PC-9 (cell line): ENCODE data around the gene SERPINF2. TPM values are rescaled to one million over a fixed set of nuclear protein-coding genes. Genes with fewer than 3 reads are reported as not detected.

ENCODE experiments used
- BruUV-seq: library from RNA; stranded (reverse); fragments of 400-500 nt; replicated peaks from 2 replicates; lab custom pipeline; 2021; lab: Mats Ljungman, UMichigan
- CTCF ChIA-PET: fragments of 300-600 bp; sonication (Branson Sonifier 250); formaldehyde crosslinking; loops from one replicate; lab custom pipeline; 2022; ENCODE audit warnings: antibody characterized with exemption; lab: Charles Lee
- POLR2A ChIA-PET: fragments of 300-600 bp; sonication (Branson Sonifier 250); formaldehyde crosslinking; loops from one replicate; lab custom pipeline; 2022; ENCODE audit warnings: antibody characterized with exemption; ENCODE audit not compliant: unreplicated experiment; lab: Charles Lee
- DNase-seq, 2 experiments: peaks; one replicate each; pipeline versions ENCODE4 v3.0.0 to v3.0.0-alpha.2; 2015 to 2022; ENCODE audit warnings: mixed read lengths in 1 of 2
- H2AFZ ChIP-seq: fragments of 200-600 bp; sonication (generic); 2 replicates; pipeline ENCODE4 v1.8.1; 2017; ENCODE audit warnings: antibody characterized with exemption
- H3F3A ChIP-seq: fragments of 200-600 bp; sonication (generic); 2 replicates; pipeline ENCODE4 v1.8.1; 2017; ENCODE audit warnings: antibody characterized with exemption, mild to moderate bottlenecking, low read depth; ENCODE audit not compliant: insufficient read depth
- H3K27ac ChIP-seq: fragments of 200-600 bp; sonication (generic); 2 replicates; pipeline ENCODE4 v1.6.1; 2016; ENCODE audit warnings: mixed run types
- H3K27me3 ChIP-seq: fragments of 200-600 bp; sonication (generic); 2 replicates; pipeline ENCODE4 v1.6.1; 2016; ENCODE audit warnings: low read depth, mixed run types; ENCODE audit not compliant: insufficient read depth
- H3K36me3 ChIP-seq: fragments of 200-600 bp; sonication (generic); 2 replicates; pipeline ENCODE4 v1.6.1; 2016; ENCODE audit warnings: low read depth, mixed run types
- H3K4me1 ChIP-seq: fragments of 200-600 bp; sonication (generic); replicated peaks from 2 replicates; pipeline ENCODE4 v1.6.1; 2016; ENCODE audit warnings: mixed run types; ENCODE audit not compliant: insufficient read depth
- H3K4me2 ChIP-seq: fragments of 200-600 bp; sonication (generic); 2 replicates; pipeline ENCODE4 v1.6.1; 2017; ENCODE audit warnings: mixed run types
- H3K4me3 ChIP-seq: fragments of 200-600 bp; sonication (generic); 2 replicates; pipeline ENCODE4 v1.6.1; 2016; ENCODE audit warnings: mixed run types
- H3K79me2 ChIP-seq: fragments of 200-600 bp; sonication (generic); 2 replicates; pipeline ENCODE4 v1.6.1; 2017; ENCODE audit warnings: low read depth, mixed run types
- H3K9me2 ChIP-seq: fragments of 200-600 bp; sonication (generic); 2 replicates; pipeline ENCODE4 v1.8.1; 2017; ENCODE audit warnings: mild to moderate bottlenecking; ENCODE audit not compliant: insufficient read depth
- H3K9me3 ChIP-seq: fragments of 200-600 bp; sonication (generic); 2 replicates; pipeline ENCODE4 v1.8.1; 2016; ENCODE audit warnings: low read depth; ENCODE audit not compliant: insufficient read depth
- H4K20me1 ChIP-seq: fragments of 200-600 bp; sonication (generic); 2 replicates; pipeline ENCODE4 v1.8.1; 2017; ENCODE audit not compliant: insufficient read depth
- EZH2 ChIP-seq: fragments of 200-600 bp; sonication (generic); IDR thresholded peaks from 2 replicates; pipeline ENCODE4 v1.8.0; 2017; ENCODE audit warnings: antibody characterized with exemption, low read depth
- intact Hi-C: fragments of 100-400 bp; cut with micrococcal nuclease; formaldehyde crosslinking; loops from one replicate; pipeline ENCODE4 v1.10.0; 2022; ENCODE audit not compliant: unreplicated experiment
- total RNA-seq: library from RNA; stranded (reverse); gene quantifications from 2 replicates; pipeline ENCODE4 v1.2.3, GENCODE V29; 2021
- TF ChIP-seq, protein P1 (sequence below): fragments of 200-600 bp; sonication (generic); conservative IDR thresholded peaks from 2 replicates; pipeline ENCODE4 v1.6.1; 2017; ENCODE audit warnings: mixed run types, antibody characterized with exemption, mild to moderate bottlenecking, moderate library complexity

The SERPINF2 gene
- total RNA-seq, 1 experiment from 2014 or later = 9.5 TPM

DNA sequence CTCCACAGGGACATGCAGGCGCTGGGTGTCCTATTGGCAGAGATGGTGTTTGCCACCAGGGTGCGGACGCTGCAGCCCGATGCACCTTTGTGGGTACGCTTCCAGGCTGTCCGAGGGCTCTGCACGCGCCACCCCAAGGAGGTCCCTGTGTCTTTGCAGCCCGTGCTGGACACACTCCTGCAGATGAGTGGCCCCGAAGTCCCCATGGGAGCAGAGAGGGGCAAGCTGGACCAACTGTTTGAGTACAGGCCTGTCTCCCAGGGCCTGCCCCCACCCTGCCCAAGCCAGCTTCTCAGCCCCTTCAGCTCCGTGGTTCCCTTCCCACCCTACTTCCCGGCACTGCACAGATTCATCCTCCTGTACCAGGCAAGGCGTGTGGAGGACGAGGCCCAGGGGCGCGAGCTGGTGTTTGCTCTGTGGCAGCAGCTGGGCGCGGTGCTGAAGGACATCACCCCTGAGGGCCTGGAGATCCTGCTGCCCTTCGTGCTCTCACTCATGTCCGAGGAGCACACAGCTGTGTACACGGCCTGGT is 15.3 kb upstream of the SERPINF2 start:
- TF ChIP-seq EZH2 = no peak
- TF ChIP-seq, protein P1, sequence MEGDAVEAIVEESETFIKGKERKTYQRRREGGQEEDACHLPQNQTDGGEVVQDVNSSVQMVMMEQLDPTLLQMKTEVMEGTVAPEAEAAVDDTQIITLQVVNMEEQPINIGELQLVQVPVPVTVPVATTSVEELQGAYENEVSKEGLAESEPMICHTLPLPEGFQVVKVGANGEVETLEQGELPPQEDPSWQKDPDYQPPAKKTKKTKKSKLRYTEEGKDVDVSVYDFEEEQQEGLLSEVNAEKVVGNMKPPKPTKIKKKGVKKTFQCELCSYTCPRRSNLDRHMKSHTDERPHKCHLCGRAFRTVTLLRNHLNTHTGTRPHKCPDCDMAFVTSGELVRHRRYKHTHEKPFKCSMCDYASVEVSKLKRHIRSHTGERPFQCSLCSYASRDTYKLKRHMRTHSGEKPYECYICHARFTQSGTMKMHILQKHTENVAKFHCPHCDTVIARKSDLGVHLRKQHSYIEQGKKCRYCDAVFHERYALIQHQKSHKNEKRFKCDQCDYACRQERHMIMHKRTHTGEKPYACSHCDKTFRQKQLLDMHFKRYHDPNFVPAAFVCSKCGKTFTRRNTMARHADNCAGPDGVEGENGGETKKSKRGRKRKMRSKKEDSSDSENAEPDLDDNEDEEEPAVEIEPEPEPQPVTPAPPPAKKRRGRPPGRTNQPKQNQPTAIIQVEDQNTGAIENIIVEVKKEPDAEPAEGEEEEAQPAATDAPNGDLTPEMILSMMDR = no peak
- intact Hi-C loops = no loop called here
- H3K9me2 ChIP-seq = no peaks in the 10 kb centered on the region
- CTCF ChIA-PET = no interaction called here
- H3K4me3 ChIP-seq = no peak overlapping the region
- POLR2A ChIA-PET = no interaction called here
- no peaks in the 10 kb centered on the region for H3K27me3 ChIP-seq
- H3K36me3 ChIP-seq = no peaks in the 10 kb centered on the region
- H3K27ac ChIP-seq = no peak overlapping the region
- no peaks in the 10 kb centered on the region; the same call in none of the 2 replicates for H4K20me1 ChIP-seq
- H3K9me3 ChIP-seq = no peaks in the 10 kb centered on the region
- H3K4me2 ChIP-seq = no peak overlapping the region
- peaks cover 5% of the 10 kb centered on the region; the same call in 1 of the 2 replicates for H3F3A ChIP-seq
- no peak overlapping the region for H2AFZ ChIP-seq
- BruUV-seq = no TSS peak
- H3K4me1 ChIP-seq = peaks cover 5% of the 10 kb centered on the region; the same call in 1 of the 2 replicates
- no peak for DNase-seq
- peaks cover 7% of the 10 kb centered on the region; the same call in 1 of the 2 replicates for H3K79me2 ChIP-seq

DNA sequence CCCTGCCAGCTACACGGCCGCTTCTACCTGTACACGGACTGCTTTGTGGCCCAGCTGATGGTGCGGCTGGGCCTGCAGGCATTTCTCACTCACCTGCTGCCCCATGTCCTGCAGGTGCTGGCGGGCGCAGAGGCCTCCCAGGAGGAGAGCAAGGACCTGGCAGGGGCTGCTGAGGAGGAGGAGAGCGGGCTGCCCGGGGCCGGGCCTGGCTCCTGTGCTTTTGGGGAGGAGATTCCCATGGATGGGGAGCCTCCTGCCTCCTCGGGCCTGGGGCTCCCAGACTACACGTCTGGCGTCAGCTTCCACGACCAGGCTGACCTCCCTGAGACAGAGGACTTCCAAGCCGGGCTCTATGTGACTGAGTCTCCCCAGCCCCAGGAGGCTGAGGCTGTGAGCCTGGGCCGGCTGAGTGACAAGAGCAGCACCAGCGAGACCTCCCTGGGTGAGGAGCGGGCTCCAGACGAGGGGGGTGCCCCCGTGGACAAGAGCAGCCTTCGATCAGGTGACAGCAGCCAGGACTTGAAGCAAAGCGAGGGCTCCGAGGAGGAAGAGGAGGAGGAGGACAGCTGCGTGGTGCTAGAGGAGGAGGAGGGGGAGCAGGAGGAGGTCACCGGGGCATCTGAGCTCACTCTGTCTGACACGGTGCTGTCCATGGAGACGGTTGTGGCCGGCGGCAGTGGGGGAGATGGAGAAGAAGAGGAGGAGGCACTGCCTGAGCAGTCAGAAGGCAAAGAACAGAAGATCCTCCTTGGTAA is 14.6 kb upstream of the SERPINF2 start:
- DNase-seq = no peak
- Histone ChIP-seq H3K4me1 (peaks cover 5% of the 10 kb centered on the region; the same call in 1 of the 2 replicates), H4K20me1 (no peaks in the 10 kb centered on the region; the same call in none of the 2 replicates), H3K9me2 (no peaks in the 10 kb centered on the region), H3K36me3 (no peaks in the 10 kb centered on the region), H3K9me3 (no peaks in the 10 kb centered on the region), H3K4me2 (no peak overlapping the region), H3K27me3 (no peaks in the 10 kb centered on the region), H2AFZ (no peak overlapping the region), H3K4me3 (no peak overlapping the region), H3K27ac (no peak overlapping the region), H3F3A (peaks cover 5% of the 10 kb centered on the region; the same call in 1 of the 2 replicates), H3K79me2 (peaks cover 7% of the 10 kb centered on the region; the same call in 1 of the 2 replicates)
- intact Hi-C loops = no loop called here
- ChIA-PET CTCF (no interaction called here), POLR2A (no interaction called here)
- TF ChIP-seq, protein P1 = no peak
- TF ChIP-seq EZH2 = no peak
- BruUV-seq = no TSS peak

DNA sequence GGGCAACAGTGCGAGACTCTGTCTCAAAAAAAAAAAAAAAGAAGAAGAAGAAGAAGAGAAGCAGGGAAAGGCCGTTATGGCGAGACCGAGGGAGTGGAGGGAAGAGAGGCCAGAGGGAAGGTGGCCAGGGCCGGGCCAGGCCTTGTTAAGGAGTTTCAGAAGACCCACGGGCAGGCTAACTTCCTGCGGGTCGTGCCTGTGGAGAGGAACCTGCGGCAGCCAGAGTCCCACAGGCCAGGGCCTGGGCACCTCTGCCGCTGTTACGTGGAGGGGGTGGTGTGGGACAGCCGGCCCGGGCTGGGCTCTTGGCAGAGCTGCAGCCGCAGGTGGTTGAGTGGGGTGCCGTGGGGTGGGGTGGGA is 12.7 kb upstream of the SERPINF2 start:
- H3K36me3 ChIP-seq = no peaks in the 10 kb centered on the region

More for the DNA sequence above, 12.7 kb upstream of the SERPINF2 start:
- Histone ChIP-seq H3K9me2 (no peaks in the 10 kb centered on the region), H3K79me2 (peaks cover 7% of the 10 kb centered on the region; the same call in 1 of the 2 replicates), H4K20me1 (no peaks in the 10 kb centered on the region; the same call in none of the 2 replicates), H3K9me3 (no peaks in the 10 kb centered on the region), H3K27me3 (no peaks in the 10 kb centered on the region), H3K27ac (no peak overlapping the region), H2AFZ (no peak overlapping the region), H3K4me2 (no peak overlapping the region), H3K4me1 (no peaks in the 10 kb centered on the region), H3F3A (no peaks in the 10 kb centered on the region), H3K4me3 (no peak overlapping the region)
- no peak for TF ChIP-seq EZH2
- TF ChIP-seq, protein P1 = no peak
- no peak for DNase-seq
- intact Hi-C loops = no loop called here
- POLR2A ChIA-PET = interaction anchor here (0.6 kb wide), 1 partner anchor 217 kb away, joined by 3 read pairs; no protein-coding TSS in a partner anchor
- CTCF ChIA-PET = interaction anchor here (0.8 kb wide), 1 partner anchor 100 kb away, joined by 7 read pairs; the partner anchor contains the start of genes RPA1 and SMYD4
- BruUV-seq = no TSS peak
